NCI-H526 treated with DMSO at 0.1 percent for 48 hours (cell line): Measurements from ENCODE around the gene NBR1.
"Not testable (repeated sequence)": the region's sequence is repeated elsewhere in the genome, so short reads cannot be mapped to it uniquely, and the experiment has no call there.

Source experiments
- DNase-seq: peaks from one replicate; lab custom pipeline; 2025; lab: John Stamatoyannopoulos, UW

NBR1 gene

DNA sequence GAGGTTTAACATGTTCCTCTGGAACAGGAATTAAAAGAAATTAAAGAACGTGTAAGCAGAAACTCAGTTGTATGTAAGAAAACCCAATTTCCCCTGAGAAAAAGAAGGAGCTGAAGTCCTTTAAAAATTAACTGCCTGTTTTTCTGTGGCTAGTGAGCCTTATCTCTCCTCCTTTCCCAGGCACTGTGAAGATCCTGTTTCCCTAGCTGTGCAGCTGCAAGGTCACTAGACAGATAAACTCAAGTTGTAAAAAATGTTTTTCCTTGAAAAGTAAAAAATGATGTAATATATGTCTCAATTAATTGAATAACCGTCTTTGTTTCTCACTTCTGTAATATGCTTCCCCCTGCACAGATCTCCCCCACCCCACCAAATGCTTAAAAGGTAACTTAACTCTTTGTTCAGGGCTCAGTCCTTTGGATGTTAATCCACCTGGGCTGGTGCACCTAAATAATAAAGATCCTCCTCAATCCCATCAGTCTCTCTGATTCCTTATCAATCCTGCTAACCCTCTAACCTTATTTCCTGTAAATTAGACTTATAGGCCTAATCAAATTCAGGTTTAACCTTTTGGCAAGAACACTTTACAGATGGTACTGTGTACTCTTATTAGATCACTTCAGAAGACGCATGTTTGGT, 17.7 kb upstream of the NBR1 start:
- DNase-seq = not testable (repeated sequence)

DNA sequence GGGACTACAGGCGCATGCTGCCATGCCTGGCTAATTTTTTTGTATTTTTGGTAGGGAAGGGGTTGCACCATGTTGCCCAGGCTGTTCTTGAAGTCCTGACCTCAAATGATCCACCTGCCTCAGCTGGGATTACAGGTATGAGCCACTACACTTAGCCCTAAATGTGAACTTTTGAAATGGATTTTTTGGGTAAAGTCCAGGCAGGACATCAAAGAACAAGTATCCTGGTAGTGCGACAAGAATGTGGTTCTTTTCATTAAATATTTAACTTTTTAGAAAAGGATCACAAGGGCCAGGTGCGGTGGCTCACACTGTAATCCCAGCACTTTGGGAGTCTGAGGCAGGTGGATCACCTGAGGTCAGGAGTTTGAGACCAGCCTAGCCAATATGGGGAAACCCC, 15.3 kb upstream of the NBR1 start:
- DNase-seq = no peak

DNA sequence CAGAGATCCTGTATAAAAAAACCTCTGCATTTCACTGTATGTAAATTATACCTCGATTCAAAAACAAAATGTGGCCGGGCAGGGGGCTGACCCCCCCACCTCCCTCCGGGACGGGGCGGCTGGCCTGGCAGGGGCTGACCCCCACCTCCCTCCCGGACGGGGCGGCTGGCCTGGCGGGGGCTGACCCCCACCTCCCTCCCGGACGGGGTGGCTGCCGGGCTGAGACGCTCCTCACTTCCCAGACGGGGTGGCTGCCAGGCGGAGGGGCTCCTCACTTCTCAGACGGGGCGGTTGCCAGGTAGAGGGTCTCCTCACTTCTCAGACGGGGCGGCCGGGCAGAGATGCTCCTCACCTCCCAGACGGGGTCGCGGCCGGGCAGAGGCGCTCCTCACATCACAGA, 11.8 kb upstream of the NBR1 start:
- DNase-seq = not testable (repeated sequence)

DNA sequence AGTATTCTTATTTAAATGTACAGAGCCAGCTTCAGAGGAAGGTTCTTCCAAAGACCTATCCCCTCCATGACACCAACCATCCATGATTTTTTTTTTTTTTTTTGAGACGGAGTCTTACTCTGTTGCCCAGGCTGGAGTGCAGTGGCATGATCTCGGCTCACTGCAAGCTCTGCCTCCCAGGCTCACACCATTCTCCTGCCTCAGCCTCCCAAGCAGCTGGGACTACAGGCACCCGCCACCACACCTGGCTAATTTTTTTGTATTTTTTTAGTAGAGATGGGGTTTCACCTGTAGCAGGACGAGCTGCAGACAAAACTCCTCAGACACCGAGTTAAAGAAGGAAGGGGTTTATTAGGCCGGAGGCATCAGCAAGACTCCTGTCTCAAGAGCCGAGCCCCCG, 11.1 kb upstream of the NBR1 start:
- not testable (repeated sequence) for DNase-seq

DNA sequence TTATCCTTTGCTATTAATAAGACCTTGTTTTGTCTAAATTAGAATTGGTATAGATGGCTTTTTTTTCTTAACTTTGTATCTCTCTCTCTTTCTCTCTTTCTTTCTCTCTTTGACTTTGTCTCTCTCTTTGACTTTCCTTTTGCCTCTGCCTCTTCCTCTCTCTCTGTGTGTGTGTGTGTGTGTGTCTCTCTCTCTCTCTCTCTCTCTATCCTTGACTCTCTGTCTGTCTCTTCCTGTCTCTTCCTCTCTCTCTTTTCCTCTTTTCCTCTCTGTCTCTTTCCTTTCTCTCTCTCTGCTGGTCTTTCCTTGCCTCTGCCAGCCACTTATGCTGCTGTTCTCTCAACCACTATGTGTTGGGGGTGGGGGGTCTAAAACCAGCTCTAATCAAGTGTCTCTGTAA, 5.0 kb upstream of the NBR1 start:
- not testable (repeated sequence) for DNase-seq

DNA sequence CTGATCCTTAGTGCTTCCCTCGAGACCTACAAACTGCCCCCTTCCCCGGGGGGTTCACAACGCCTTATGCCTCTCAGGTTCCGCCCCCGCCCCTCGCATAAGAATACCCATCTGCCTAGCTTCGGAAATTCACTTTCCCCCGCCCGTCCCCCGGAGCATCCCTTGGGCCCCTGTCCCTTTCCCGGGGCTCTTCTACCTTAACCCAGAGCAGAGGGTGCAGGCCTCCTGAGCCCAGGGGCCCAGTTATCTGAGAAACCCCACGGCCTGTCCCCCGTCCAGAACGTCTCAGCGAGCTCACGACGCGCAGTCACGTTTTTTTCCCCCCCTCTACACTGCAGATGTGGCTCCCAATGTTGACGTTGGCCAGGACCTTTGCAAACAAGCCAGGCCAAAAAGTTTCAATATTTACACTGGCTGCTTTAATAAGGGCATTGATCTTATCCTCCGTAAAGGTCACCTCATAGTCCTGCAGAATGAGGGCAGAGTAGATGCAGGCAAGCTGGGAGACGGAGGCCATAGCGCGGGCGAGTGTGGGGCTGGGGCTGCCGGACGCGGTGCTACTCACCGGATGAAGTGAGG, 1.4 kb upstream of the NBR1 start:
- no peak for DNase-seq

DNA sequence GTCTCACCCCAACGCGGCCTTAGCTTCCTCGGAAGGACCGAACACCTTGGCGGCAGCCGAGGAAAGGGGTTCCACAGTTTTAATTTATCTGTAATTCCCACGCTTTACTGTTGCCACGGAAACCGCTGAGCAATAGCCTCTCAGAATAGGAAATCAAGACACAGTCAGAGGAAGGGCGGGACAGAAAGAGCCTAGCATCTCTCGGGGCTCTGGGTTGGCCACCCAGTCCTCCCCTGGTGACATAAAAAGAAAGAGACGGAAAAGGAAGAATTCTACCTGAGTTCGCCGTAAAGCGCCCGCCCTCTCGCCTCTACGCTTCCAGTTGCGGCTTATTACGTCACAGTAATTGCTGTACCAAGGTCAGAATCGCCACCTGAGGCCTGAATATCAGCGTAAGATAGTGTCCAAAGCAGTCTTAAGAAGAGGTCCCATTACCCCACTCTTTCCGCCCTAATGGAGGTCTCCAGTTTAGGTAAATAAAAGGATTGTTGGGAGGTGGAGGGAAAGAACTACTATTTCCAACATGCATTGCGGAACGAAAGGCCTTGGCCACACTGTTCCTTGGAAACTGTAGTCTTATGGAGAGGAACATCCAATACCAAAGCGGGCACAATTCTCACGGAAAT, 761 bp upstream of the NBR1 start:
- DNase-seq = peak; percentile 95

DNA sequence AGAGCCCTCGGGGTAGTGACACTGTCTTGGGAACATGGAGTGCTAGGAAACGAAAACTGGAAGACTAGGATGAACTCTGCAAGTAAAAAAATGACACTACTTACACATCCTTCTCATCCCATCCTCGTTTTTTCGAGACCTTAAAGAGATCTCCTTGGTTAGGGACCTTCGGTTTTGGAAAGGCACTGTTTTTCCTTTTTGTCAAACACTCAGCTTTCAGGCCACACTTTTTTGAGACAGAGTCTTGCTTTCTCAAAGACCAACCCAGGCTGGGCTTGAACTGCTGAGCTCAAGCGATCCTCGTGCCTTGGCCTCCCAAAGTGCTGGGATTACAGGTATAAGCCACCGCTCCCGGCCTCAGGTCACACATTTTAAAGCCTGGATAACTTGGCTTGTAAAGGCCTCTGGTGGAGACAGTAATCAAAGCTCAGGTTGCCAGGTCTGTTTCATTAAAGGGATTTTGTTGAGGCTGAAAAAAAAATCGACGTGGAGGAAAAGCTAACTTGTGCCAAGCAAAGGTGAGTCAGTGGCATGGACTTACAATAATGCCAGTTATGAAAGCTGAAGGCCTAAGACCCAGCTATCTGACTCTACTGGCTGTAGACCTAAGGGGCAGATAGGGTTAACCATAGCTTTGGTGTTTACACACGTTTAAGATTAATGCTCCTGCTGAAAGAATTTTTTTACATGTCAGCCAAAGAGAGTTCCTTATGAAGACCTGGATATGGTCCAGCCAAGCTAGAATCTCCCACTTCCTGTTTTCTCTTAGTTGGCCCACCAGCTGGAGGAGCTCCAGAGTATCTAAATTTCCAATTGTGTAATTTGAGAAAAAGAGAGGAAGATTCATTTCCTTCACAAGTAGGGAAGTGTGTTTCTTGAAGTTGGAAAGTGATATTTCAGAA, 823 bp downstream of the NBR1 start:
- DNase-seq = peak; percentile 10

DNA sequence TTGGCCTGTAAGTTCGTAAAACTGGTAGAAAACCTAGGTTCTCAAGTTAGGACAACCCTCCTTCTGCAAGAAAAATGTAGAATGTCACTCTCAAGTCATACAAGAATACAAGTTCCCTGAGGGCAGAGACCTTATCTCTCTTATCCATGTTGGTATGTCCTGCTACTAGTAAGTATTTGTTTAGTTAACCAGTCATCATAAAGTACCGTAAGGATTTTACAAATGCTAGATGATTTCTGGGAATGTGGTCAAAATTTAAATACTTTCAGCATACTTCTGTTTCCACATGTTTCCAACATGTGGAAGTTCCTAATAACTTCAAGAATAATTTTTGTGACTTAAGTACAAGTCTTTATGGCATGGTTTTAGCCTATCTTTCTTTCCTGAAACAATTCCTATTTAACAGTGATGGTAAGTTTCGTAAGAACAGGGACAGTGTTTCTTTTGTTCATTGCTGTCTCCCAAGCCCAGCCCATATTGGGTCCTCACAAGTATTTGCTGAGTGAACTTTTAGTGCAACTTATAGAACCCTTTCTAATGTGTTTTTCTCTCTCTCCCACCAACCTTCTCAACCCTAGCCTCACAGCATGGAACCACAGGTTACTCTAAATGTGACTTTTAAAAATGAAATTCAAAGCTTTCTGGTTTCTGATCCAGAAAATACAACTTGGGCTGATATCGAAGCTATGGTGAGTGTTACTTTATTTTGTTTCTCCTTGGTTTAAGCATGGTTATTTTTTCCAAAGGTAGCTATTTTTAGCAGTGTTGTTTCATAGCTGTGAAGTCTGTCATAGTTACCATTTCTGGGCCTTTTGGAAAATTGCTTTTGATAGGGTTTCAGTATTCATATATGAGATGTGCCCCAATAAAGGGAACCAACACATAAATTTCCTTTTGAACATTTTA, 4.5 kb downstream of the NBR1 start:
- DNase-seq = no peak

DNA sequence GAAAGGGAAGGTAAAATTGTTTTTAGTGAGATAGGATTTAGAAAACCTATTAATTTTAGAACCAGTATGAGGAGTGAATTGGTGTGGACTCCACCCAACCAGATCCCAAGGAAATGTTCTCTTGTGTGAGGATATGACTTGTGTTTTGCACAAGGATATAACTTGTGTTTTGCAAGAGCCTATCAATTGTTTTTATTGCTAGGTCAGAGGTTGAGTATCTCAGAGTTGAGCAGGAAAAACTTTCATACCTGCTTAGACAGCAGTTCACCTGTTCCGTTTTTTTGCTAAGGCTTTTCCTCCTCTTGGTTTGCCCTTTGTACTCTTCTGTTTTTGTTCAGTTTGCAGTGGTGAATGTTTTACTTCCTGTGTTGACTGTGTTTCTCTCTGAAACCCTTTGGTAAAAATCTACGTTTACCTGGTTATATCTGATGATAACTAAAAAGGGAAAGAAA, 5.1 kb downstream of the NBR1 start:
- DNase-seq = no peak

DNA sequence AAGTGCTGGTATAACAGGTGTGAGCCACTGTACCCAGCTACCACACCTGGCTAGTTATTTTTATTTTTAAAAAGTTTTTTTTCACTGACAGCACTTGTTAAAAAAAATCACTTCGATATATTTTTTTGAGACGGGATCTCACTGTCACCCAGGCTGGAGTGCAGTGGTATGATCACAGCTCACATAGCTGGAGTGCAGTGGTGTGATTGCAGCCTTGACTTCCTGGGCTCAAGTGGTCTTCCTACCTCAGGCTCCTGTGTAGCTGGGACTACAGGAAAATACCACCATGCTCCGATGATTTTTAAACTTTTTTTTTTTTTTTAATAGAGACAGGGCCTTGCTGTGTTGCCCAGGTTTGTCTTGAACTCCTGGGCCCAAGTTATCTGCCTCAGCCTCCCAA, 12.9 kb downstream of the NBR1 start:
- no peak for DNase-seq

DNA sequence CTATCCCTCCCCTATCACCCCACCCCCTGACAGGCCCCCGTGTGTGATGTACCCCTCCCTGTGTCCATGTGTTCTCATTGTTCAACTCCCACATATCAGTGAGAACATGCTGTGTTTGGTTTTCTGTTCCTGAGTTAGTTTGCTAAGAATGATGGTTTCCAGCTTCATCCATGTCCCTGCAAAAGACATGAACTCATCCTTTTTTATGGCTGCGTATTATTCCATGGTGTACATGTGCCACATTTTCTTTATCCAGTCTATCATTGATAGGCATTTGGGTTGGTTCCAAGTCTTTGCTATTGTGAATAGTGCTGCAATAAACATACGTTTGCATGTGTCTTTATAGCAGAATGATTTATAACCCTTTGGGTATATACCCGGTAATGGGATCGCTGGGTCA, 15.6 kb downstream of the NBR1 start:
- DNase-seq = not testable (repeated sequence)

DNA sequence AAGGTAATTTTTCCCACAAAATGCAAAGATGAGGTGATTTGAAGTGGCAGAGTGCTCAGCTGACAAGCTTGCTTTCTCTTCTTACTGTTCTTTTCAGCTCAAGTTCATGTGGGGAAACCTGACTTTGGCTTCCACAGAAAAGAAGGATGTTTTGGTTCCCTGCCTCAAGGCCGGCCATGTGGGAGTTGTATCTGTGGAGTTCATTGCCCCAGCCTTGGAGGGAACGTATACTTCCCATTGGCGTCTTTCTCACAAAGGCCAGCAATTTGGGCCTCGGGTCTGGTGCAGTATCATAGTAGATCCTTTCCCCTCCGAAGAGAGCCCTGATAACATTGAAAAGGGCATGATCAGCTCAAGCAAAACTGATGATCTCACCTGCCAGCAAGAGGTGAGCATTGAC, 22.2 kb downstream of the NBR1 start:
- DNase-seq = no peak

DNA sequence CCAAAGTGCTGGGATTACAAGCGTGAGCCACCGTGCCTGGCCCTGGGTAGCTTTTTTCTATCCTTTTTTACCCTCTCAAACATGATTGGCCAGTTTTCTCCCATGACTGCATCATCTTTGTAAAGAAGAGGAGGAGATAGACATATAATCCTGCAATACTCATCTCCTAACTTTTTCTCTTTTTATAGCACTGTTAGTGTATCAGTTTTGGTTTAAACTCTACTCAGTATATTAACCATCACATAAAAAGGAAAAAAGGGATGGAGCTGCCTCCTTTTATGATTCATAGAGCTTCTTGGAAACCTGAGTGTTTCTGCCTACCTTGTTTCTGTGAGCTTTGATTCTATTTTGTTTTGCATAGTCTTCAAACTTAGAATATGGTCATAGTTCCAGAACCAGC, 28.6 kb downstream of the NBR1 start:
- no peak for DNase-seq

DNA sequence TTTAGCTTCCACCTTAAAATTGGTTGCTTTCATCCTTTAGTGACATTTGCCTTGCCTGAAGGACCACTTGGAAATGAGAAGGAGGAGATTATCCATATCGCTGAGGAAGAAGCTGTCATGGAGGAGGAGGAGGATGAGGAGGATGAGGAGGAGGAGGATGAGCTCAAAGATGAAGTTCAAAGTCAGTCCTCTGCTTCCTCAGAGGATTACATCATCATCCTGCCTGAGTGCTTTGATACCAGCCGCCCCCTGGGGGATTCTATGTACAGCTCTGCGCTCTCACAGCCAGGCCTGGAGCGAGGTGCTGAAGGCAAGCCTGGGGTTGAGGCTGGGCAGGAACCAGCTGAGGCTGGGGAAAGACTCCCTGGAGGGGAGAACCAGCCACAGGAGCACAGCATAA, 29.1 kb downstream of the NBR1 start:
- no peak for DNase-seq

DNA sequence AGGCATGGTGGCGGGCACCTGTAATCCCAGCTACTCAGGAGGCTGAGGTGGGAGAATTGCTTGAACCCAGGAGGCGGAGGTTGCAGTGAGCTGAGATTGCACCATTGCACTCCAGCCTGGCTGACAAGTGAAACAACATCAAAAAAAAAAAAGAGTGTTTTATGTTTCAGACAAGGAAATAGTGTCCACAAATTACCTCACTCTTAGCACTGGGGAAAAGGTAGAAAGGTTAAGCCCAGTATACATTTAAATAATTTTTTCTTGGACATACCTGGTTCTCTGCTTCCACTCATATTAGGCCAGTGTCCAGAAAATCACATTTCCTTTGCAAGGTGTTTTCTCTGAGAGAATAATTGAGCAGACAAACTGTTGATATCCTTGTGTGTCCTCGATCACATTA, 32.0 kb downstream of the NBR1 start:
- DNase-seq = not testable (repeated sequence)

DNA sequence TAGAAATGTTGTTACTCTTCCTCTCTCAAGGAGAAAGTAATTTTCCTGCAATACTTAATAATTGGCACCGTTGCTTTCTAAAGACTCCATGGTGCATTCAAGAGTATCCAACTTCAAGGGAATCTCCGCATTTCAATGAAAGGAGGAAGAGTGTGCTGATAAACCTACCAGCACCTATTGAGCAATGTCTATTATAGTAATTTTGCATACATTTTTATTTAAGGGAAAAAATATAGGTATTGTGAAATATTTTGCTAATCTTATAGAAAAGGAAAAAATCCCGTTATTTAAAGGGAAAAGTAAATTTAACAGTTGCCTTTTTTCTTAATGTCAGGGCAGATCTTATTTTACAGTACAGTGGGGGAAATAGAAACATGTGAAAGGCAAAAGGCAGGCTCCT, 39.6 kb downstream of the NBR1 start:
- no peak for DNase-seq

DNA sequence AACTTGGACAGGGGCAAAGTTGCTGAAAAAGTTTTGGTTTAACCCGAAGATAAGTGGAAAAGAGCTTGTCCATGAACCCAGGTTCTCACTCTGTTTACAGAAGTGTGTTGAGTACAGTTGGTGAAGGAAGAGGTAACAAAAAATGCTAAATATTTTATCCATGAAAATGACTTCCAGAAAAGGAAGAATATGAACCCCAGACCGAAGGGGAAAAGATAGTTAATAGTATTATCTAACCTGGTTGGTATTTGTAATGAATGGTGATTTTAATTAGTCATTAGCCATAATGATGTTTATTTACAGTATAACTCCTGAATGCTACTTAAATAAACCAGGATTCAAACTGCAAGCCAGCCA, 40.1 kb downstream of the NBR1 start:
- DNase-seq = no peak

DNA sequence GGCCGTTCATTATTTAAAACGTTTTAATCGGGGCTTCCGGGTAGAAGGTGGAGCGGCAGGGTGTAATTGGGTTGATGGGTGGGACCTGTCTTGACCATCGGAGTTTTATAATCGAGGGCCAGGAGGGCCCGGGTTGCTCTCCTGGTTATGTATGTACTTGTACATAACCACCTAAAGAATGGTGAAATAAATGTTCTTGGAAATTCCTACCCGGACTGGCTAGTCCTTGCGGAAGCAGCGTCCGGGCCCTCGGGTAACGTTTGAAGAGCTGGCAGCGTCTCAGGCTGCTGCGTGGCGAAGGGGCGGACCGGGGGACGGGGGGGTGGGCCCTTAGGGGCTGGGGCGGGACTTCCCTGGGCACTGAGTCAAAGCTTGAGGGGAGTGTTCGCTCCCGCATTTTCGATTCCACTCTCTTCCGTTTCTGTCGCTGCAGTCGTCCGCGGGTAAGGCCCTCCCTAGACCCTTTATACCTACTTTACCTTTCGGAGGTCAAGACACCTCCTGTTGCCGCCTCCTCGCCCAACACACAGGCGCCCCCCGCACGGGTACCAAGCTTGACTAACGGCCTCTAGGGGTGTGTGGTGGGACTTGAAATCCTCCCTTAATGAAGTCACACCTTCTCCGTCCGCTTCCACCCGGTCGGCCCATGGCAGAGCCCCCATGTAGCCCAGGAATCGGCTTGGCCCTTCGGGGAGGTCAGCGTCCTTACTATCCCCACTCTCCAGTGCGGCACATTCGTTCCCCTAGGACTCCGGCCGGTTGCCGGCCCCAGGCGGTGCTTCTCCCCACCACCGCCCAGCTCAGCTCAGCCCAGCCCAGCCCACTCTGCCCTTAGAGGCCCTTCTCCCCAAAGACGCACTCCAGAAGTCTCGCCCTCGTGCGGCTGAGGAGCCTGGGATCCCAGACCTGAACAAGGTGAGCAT, 40.7 kb downstream of the NBR1 start, which contains the start of gene TMEM106A:
TMEM106A (plus strand) TSS at position 396 of the 923 bp plus-strand sequence. CDS start 1,167 bp downstream, outside the sequence.
- DNase-seq = no peak
